Liver (tissue), 9 donors: ENCODE data around the gene NUDT16L1. TPM values are rescaled to one million over a fixed set of nuclear protein-coding genes. Genes with fewer than 3 reads are reported as not detected.
A peak's percentile ranks its signal among the peaks of the same experiment; 100 is the strongest.

Source experiments
- DNase-seq: peaks from one replicate; pipeline ENCODE4 v3.0.0-alpha.2; 2017; ENCODE audit warnings: low spot score
- H3K27ac ChIP-seq, 2 donors: one replicate each; pipeline ENCODE4 v1.7.0; 2013; ENCODE audit warnings: inconsistent platforms in 2 of 2, low read length in 2 of 2, control low read depth in 1 of 2, low read depth in 1 of 2, mild to moderate bottlenecking in 1 of 2
- H3K27me3 ChIP-seq, 4 donors: one replicate each; pipeline versions ENCODE4 v1.6.1 to v1.7.0; 2013; ENCODE audit warnings: low read length in 3 of 4, inconsistent platforms in 1 of 4, mild to moderate bottlenecking in 1 of 4, moderate library complexity in 1 of 4; ENCODE audit not compliant: control insufficient read depth in 4 of 4, insufficient read depth in 4 of 4
- H3K36me3 ChIP-seq, 4 donors: one replicate each; pipeline versions ENCODE4 v1.6.1 to v1.7.0; 2013; ENCODE audit warnings: low read length in 3 of 4, mild to moderate bottlenecking in 3 of 4, low read depth in 1 of 4, moderate library complexity in 1 of 4; ENCODE audit not compliant: control insufficient read depth in 4 of 4, insufficient read depth in 3 of 4
- H3K4me1 ChIP-seq, 4 donors: one replicate each; pipeline versions ENCODE4 v1.6.1 to v1.7.0; 2013; ENCODE audit warnings: low read length in 3 of 4, mild to moderate bottlenecking in 3 of 4, moderate library complexity in 1 of 4; ENCODE audit not compliant: control insufficient read depth in 4 of 4, insufficient read depth in 4 of 4
- H3K4me3 ChIP-seq, 3 donors: one replicate each; pipeline versions ENCODE4 v1.6.1 to v1.7.0; 2013; ENCODE audit warnings: low read length in 3 of 3, control low read depth in 1 of 3, low read depth in 1 of 3, mild to moderate bottlenecking in 1 of 3
- H3K9ac ChIP-seq, 2 donors: one replicate each; pipeline ENCODE4 v1.7.0; 2013; ENCODE audit warnings: low read length in 2 of 2, mild to moderate bottlenecking in 2 of 2, moderate library complexity in 2 of 2, control low read depth in 1 of 2, low read depth in 1 of 2
- H3K9me3 ChIP-seq, 4 donors: one replicate each; pipeline versions ENCODE4 v1.6.1 to v1.7.0; 2013; ENCODE audit warnings: low read length in 3 of 4; ENCODE audit not compliant: control insufficient read depth in 4 of 4
- EGR1 ChIP-seq, 2 donors: IDR thresholded peaks; 2 replicates each; pipeline ENCODE4 v1.6.1; 2016 to 2018; ENCODE audit warnings: antibody characterized with exemption in 2 of 2, low read depth in 2 of 2
- FOXA1 ChIP-seq: IDR thresholded peaks from 2 replicates; pipeline ENCODE4 v1.6.1; 2016; ENCODE audit warnings: antibody characterized with exemption
- FOXA2 ChIP-seq: IDR thresholded peaks from 2 replicates; pipeline ENCODE4 v1.6.1; 2016; ENCODE audit warnings: antibody characterized with exemption
- GABPA ChIP-seq, 2 donors: IDR thresholded peaks in 1 of 2; conservative IDR thresholded peaks in 1 of 2; 2 replicates each; pipeline ENCODE4 v1.6.1; 2016; ENCODE audit warnings: antibody characterized with exemption in 2 of 2, mild to moderate bottlenecking in 1 of 2, moderate library complexity in 1 of 2
- HNF4A ChIP-seq, 2 donors: conservative IDR thresholded peaks; 2 replicates each; pipeline ENCODE4 v1.6.1; 2016; ENCODE audit warnings: antibody characterized with exemption in 2 of 2, mild to moderate bottlenecking in 2 of 2
- HNF4G ChIP-seq: IDR thresholded peaks from 2 replicates; pipeline ENCODE4 v1.6.1; 2016; ENCODE audit warnings: antibody characterized with exemption
- JUND ChIP-seq, 2 donors: IDR thresholded peaks; 2 replicates each; pipeline ENCODE4 v1.6.1; 2016; ENCODE audit warnings: antibody characterized with exemption in 2 of 2
- RAD21 ChIP-seq, 2 donors: IDR thresholded peaks; 2 replicates each; pipeline ENCODE4 v1.6.1; 2016; ENCODE audit warnings: antibody characterized with exemption in 2 of 2, mild to moderate bottlenecking in 2 of 2
- RXRA ChIP-seq, 2 donors: IDR thresholded peaks; 2 replicates each; pipeline ENCODE4 v1.6.1; 2017 to 2018; ENCODE audit warnings: antibody characterized with exemption in 2 of 2, mild to moderate bottlenecking in 1 of 2
- SP1 ChIP-seq: IDR thresholded peaks from 2 replicates; pipeline ENCODE4 v1.6.1; 2018; ENCODE audit warnings: antibody characterized with exemption, mild to moderate bottlenecking
- TAF1 ChIP-seq: conservative IDR thresholded peaks from 2 replicates; pipeline ENCODE4 v1.6.1; 2016; ENCODE audit warnings: antibody characterized with exemption, mild to moderate bottlenecking
- YY1 ChIP-seq: IDR thresholded peaks from 2 replicates; pipeline ENCODE4 v1.6.1; 2016; ENCODE audit warnings: antibody characterized with exemption, mild to moderate bottlenecking
- WGBS: extraction: QIAGEN DNeasy Blood & Tissue Kit; methylation state at CpG from one replicate; pipeline ENCODE4 v1.1.7; 2013; 5-methylcytosine and 5-hydroxymethylcytosine counted together
- polyA plus RNA-seq, 2 donors: library from polyadenylated mRNA; stranded (reverse) in 1 of 2; unstranded in 1 of 2; fragments of 200-250 nt in 1 of 2; fragments of >200 nt in 1 of 2; fragmentation: Nextera tagmentation in 1 of 2; extraction: Ambion mirVana in 1 of 2; gene quantifications; one replicate each; pipeline versions ENCODE4 v1.2.1 to v1.2.3, GENCODE V29; 2013 to 2015
- total RNA-seq, 2 donors: library from RNA; depleted of rRNA; stranded (reverse); fragments of >200 nt; gene quantifications; one replicate each; pipeline ENCODE4 v1.2.3, GENCODE V29; 2014
- TF ChIP-seq, protein P1 (sequence below): IDR thresholded peaks from 2 replicates; pipeline ENCODE4 v1.6.1; 2016; ENCODE audit warnings: antibody characterized with exemption
- TF ChIP-seq, protein P2 (sequence below): IDR thresholded peaks from 2 replicates; pipeline ENCODE4 v1.6.1; 2016; ENCODE audit warnings: antibody characterized with exemption, mild to moderate bottlenecking
- TF ChIP-seq, protein P3 (sequence below): IDR thresholded peaks from 2 replicates; pipeline ENCODE4 v1.6.1; 2016; ENCODE audit warnings: antibody characterized with exemption
- donor health status: healthy.
- donor health status: healthy.
- donor health status: healthy.
- donor health status: healthy.
- donor health status: healthy.

NUDT16L1 gene
- total and polyA plus RNA-seq, 4 donors: 22.4 to 43.4 (median 36.3) TPM

DNA sequence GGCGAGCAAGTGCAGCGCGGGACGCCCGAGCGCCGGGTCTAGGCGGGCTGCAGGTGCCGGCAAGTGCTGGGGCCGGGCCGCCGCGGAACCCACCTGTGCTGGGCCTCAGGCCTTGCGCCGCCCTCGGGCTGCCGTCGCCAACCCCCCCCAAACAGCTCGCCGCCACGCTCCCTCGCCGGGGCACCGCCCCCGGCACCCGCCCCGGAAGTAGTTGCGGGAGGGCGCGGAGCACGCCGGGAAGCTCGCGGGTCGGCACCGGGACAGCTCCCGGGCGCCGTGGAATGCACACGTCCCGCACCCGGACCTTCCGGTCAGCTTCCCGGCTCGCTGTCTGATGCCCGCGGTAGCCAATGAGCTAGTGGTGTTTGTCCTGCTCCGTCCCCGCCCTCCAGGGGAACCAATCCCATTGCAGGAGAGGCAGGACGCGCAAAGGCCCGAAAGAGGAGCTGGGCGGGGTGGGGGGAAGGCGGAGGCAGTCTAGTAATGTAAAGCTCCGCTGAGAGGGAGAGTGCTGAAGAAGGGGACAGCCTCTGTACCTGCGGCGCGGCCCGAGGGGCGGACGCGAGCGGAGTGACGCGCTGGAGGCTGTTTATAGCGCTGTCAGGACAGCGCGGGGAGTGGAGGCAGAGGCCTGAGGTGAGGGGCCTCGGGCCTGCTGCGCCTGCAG lies 40.8 kb downstream of the NUDT16L1 start, which contains the start of the genes ANKS3 and DNAAF8:
Gene ANKS3 (minus strand): TSS at position 209 of the 667 bp plus-strand sequence. CDS start 4,122 bp downstream, outside the sequence.
Gene DNAAF8 (plus strand): TSS at position 475 of the 667 bp plus-strand sequence. CDS start 1,978 bp downstream, outside the sequence.
- under 1% methylated on average over 70 of the region's 70 CpGs for WGBS
- H3K27ac ChIP-seq: peak within 1 kb of the TSS; percentile 84 to 92
- peaks cover 0 to 9% (median 4%) of the 10 kb centered on the region in 4 donors for H3K36me3 ChIP-seq
- TF ChIP-seq TAF1: no peak
- TF ChIP-seq, protein P1, sequence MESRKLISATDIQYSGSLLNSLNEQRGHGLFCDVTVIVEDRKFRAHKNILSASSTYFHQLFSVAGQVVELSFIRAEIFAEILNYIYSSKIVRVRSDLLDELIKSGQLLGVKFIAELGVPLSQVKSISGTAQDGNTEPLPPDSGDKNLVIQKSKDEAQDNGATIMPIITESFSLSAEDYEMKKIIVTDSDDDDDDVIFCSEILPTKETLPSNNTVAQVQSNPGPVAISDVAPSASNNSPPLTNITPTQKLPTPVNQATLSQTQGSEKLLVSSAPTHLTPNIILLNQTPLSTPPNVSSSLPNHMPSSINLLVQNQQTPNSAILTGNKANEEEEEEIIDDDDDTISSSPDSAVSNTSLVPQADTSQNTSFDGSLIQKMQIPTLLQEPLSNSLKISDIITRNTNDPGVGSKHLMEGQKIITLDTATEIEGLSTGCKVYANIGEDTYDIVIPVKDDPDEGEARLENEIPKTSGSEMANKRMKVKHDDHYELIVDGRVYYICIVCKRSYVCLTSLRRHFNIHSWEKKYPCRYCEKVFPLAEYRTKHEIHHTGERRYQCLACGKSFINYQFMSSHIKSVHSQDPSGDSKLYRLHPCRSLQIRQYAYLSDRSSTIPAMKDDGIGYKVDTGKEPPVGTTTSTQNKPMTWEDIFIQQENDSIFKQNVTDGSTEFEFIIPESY: peak; percentile 34
- peak; percentile 85 for TF ChIP-seq SP1
- TF ChIP-seq FOXA2: no peak
- TF ChIP-seq, protein P2, sequence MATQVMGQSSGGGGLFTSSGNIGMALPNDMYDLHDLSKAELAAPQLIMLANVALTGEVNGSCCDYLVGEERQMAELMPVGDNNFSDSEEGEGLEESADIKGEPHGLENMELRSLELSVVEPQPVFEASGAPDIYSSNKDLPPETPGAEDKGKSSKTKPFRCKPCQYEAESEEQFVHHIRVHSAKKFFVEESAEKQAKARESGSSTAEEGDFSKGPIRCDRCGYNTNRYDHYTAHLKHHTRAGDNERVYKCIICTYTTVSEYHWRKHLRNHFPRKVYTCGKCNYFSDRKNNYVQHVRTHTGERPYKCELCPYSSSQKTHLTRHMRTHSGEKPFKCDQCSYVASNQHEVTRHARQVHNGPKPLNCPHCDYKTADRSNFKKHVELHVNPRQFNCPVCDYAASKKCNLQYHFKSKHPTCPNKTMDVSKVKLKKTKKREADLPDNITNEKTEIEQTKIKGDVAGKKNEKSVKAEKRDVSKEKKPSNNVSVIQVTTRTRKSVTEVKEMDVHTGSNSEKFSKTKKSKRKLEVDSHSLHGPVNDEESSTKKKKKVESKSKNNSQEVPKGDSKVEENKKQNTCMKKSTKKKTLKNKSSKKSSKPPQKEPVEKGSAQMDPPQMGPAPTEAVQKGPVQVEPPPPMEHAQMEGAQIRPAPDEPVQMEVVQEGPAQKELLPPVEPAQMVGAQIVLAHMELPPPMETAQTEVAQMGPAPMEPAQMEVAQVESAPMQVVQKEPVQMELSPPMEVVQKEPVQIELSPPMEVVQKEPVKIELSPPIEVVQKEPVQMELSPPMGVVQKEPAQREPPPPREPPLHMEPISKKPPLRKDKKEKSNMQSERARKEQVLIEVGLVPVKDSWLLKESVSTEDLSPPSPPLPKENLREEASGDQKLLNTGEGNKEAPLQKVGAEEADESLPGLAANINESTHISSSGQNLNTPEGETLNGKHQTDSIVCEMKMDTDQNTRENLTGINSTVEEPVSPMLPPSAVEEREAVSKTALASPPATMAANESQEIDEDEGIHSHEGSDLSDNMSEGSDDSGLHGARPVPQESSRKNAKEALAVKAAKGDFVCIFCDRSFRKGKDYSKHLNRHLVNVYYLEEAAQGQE: peak; percentile 86
- TF ChIP-seq, protein P3, sequence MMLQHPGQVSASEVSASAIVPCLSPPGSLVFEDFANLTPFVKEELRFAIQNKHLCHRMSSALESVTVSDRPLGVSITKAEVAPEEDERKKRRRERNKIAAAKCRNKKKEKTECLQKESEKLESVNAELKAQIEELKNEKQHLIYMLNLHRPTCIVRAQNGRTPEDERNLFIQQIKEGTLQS: no peak
- TF ChIP-seq JUND (IDR thresholded peaks at IDR 0.05): no peak
- TF ChIP-seq YY1: peak; percentile 56
- peak in 1 of 2 donors; percentile 40 for TF ChIP-seq RAD21 (IDR thresholded peaks at IDR 0.05)
- TF ChIP-seq GABPA (IDR thresholded peaks at IDR 0.05 in 1 of 2, conservative IDR thresholded peaks at IDR 0.05 in 1 of 2): peak; percentile 74 to 94
- TF ChIP-seq FOXA1: no peak
- TF ChIP-seq RXRA (IDR thresholded peaks at IDR 0.05): peak in 1 of 2 donors; percentile 24
- TF ChIP-seq HNF4G: no peak
- H3K9me3 ChIP-seq: no peaks in the 10 kb centered on the region
- H3K9ac ChIP-seq: peak within 1 kb of the TSS; percentile 0 to 75
- no peaks in the 10 kb centered on the region for H3K27me3 ChIP-seq
- peaks cover 2 to 12% (median 9%) of the 10 kb centered on the region in 4 donors for H3K4me1 ChIP-seq
- H3K4me3 ChIP-seq: peak within 1 kb of the TSS; percentile 79 to 92 (median 87)
- peak; percentile 86 for DNase-seq

DNA sequence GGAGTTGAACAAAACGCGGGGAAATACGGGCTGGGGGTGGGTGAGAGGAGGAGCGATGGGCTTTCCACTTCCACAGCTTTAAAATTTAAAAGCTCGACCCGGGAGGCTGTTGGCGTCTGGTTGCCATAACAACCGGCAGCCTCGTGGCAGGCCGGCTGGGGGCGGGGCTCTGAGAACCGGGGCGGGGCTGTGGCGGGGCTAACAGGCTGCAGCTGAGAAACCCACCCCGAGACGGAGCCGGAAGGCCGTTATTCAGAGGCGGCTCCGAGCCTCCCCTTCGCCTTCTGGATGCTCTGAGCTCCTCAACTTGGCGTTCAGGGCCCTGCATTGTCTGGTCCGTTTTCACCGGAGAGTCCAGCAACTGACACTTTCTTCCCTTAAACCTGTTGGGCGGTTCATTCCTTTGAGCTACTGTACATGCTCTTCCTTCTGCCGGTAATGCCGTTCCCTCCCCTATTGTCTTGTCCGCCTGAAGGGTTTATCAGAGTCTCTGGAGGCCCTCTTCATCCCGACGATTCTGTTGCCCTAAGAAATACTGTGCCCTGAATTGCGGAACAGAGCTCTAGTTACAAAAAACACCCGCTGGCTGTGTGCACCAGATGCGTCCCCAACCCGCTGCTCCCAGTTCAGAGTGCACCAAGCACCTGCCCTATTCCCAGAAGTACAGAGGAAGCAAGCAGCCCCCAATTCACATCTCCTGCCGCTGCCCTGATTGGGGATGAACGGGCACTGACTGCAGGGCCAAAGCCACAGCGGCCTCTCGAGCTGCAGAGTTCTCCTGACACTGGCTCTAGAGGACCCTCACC lies 41.6 kb downstream of the NUDT16L1 start:
- Histone ChIP-seq H3K27ac (peak overlapping the region; percentile 84 to 92), H3K4me1 (peaks cover 2 to 12% (median 9%) of the 10 kb centered on the region in 4 donors), H3K4me3 (peak overlapping the region; percentile 79 to 92 (median 87)), H3K27me3 (no peaks in the 10 kb centered on the region), H3K9me3 (no peaks in the 10 kb centered on the region), H3K9ac (no peak overlapping the region), H3K36me3 (peaks cover 0 to 4% (median 2%) of the 10 kb centered on the region in 4 donors)
- WGBS: 8% methylated on average over 38 of the region's 38 CpGs
- peak; percentile 95 for DNase-seq
- TF ChIP-seq EGR1 (IDR thresholded peaks at IDR 0.05; ENCODE audit: low read depth in 2 of 2): no peak
- peak in 1 of 2 donors; percentile 29 for TF ChIP-seq HNF4A (conservative IDR thresholded peaks at IDR 0.05)
- TF ChIP-seq FOXA2: no peak
- peak in 1 of 2 donors; percentile 5 for TF ChIP-seq RXRA (IDR thresholded peaks at IDR 0.05)
- no peak for TF ChIP-seq GABPA (IDR thresholded peaks at IDR 0.05 in 1 of 2, conservative IDR thresholded peaks at IDR 0.05 in 1 of 2)
- TF ChIP-seq SP1: peak; percentile 10
- TF ChIP-seq, protein P3: no peak
